Karpas-422 (cell line): ENCODE results near the gene E2F6. TPM values are rescaled to one million over a fixed set of nuclear protein-coding genes. Genes with fewer than 3 reads are reported as not detected.

Source experiments
- DNase-seq: peaks from one replicate; pipeline ENCODE4 v3.0.0-alpha.2; 2015
- H2AFZ ChIP-seq: fragments of 200-600 bp; sonication (generic); 2 replicates; pipeline ENCODE4 v1.6.1; 2014; ENCODE audit warnings: antibody characterized with exemption, low read length, mixed read lengths
- H3K27ac ChIP-seq: fragments of 200-600 bp; sonication (generic); 2 replicates; pipeline ENCODE4 v1.5.1; 2014; ENCODE audit warnings: mild to moderate bottlenecking, low read length, moderate library complexity
- H3K27me3 ChIP-seq: fragments of 200-600 bp; sonication (generic); 2 replicates; pipeline ENCODE4 v1.6.1; 2014; ENCODE audit warnings: low read length, mixed read lengths
- H3K36me3 ChIP-seq: fragments of 200-600 bp; sonication (generic); 2 replicates; pipeline ENCODE4 v1.6.1; 2014; ENCODE audit warnings: low read length, mixed read lengths; ENCODE audit not compliant: insufficient read depth
- H3K4me1 ChIP-seq: fragments of 200-600 bp; sonication (generic); 2 replicates; pipeline ENCODE4 v1.6.1; 2014; ENCODE audit warnings: mild to moderate bottlenecking, low read length, mixed read lengths
- H3K4me2 ChIP-seq: fragments of 200-600 bp; sonication (generic); 2 replicates; pipeline ENCODE4 v1.6.1; 2014; ENCODE audit warnings: low read length, low read depth, mild to moderate bottlenecking; ENCODE audit not compliant: poor library complexity, severe bottlenecking
- H3K4me3 ChIP-seq: fragments of 200-600 bp; sonication (generic); 2 replicates; pipeline ENCODE4 v1.5.1; 2014; ENCODE audit warnings: mild to moderate bottlenecking, antibody characterized with exemption, low read length, mixed read lengths
- H3K79me2 ChIP-seq: fragments of 200-600 bp; sonication (generic); 2 replicates; pipeline ENCODE4 v1.6.1; 2014; ENCODE audit warnings: mild to moderate bottlenecking, low read length, mixed read lengths
- H3K9ac ChIP-seq: fragments of 200-600 bp; sonication (generic); 2 replicates; pipeline ENCODE4 v1.6.0; 2014; ENCODE audit warnings: low read length
- H3K9me2 ChIP-seq: fragments of 200-600 bp; sonication (generic), shearing (Covaris generic); replicated peaks from 2 replicates; pipeline ENCODE4 v1.6.0; 2014; ENCODE audit warnings: mild to moderate bottlenecking, low read length, moderate library complexity; ENCODE audit not compliant: insufficient read depth
- H3K9me3 ChIP-seq: fragments of 300-700, 200-600 bp; sonication (generic); 2 replicates; pipeline ENCODE4 v1.6.1; 2014; ENCODE audit warnings: low read length, mixed read lengths
- H4K20me1 ChIP-seq: fragments of 200-600 bp; sonication (generic); 2 replicates; pipeline ENCODE4 v1.6.1; 2014; ENCODE audit warnings: mild to moderate bottlenecking, antibody characterized with exemption, low read length, low read depth; ENCODE audit not compliant: insufficient read depth
- total RNA-seq: library from RNA; depleted of rRNA; stranded (reverse); fragments of >200 nt; shearing (Covaris generic); gene quantifications from 2 replicates; pipeline ENCODE4 v1.2.3, GENCODE V29; 2014; ENCODE audit warnings: low replicate concordance

The E2F6 gene
- total RNA-seq, 1 experiment from 2014 or later = 11.5 TPM

DNA sequence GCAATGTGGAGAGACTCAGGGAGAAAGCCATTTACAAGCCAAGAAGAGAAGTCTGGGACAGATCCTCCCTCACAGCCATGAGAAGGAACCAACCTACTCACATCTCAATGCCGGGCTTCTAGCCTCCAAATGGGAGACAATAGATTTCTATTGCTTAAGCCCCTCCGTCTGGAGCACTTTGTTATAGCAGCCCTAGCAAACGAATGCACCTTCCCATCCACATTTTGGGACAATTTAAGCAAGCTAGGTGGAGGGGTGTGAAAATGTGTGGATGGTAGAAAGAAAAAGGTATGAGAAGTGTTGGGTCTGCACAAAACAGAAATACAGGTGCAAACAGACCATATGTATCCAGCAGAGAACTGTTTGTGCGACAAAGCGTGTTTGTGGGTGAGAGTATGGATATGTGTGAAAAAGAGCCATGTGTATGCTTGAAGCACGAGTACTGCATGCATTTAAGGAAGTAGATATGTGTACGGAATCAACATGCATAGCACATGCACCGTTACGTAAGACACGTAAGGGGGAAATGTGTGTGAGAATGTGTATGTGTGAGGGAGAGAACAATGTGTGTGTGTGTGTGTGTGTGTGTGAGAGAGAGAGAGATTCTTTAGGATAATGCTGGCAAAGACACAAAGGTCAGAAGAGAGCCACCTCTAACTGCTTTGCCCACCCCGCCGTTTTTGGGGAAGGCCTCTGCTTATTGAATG lies 13.1 kb upstream of the E2F6 start:
- Histone ChIP-seq H2AFZ (no peak overlapping the region), H3K79me2 (peaks cover 5% of the 10 kb centered on the region), H3K9me2 (no peaks in the 10 kb centered on the region), H3K27ac (no peak overlapping the region), H3K27me3 (no peaks in the 10 kb centered on the region), H3K4me1 (peaks cover 21% of the 10 kb centered on the region), H3K9ac (no peak overlapping the region), H4K20me1 (0 out of 2 replicates have a peak, but pooled peaks cover 5% of the 10 kb centered on the region), H3K9me3 (no peaks in the 10 kb centered on the region), H3K4me3 (no peak overlapping the region), H3K4me2 (peak overlapping the region; percentile 9), H3K36me3 (no peaks in the 10 kb centered on the region)
- DNase-seq = no peak

DNA sequence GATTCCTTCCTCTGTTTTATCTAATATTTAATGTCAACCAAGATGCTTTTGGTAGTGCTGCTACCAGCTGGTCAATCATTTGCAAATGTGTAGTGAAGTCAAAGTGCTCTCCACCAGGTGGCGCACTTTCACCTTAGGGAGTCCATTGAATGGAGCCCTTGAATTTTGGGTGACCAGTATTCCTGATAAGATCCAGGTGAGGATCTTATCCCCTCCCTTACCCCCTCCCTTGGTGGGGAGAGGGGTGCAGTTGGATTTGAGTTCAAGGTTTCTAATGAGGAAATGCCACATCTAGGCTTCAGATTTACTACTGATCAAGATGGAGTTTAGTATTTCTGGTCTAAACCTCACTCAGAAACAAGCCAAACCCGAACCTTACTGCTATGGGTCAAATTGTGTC lies 12.0 kb upstream of the E2F6 start:
- peak overlapping the region; percentile 18; the same call in 1 of the 2 replicates for H3K9ac ChIP-seq
- H3K4me3 ChIP-seq = no peak overlapping the region
- peaks cover 21% of the 10 kb centered on the region for H3K4me1 ChIP-seq
- H3K79me2 ChIP-seq = peaks cover 5% of the 10 kb centered on the region
- no peaks in the 10 kb centered on the region for H3K36me3 ChIP-seq
- H2AFZ ChIP-seq = no peak overlapping the region
- 0 out of 2 replicates have a peak, but pooled peaks cover 5% of the 10 kb centered on the region for H4K20me1 ChIP-seq
- peak; percentile 92 for DNase-seq
- H3K27me3 ChIP-seq = no peaks in the 10 kb centered on the region
- no peak overlapping the region for H3K27ac ChIP-seq
- H3K9me3 ChIP-seq = no peaks in the 10 kb centered on the region
- peak overlapping the region; percentile 9 for H3K4me2 ChIP-seq
- no peaks in the 10 kb centered on the region for H3K9me2 ChIP-seq

- H3K79me2 ChIP-seq = peaks cover 9% of the 10 kb centered on the region
- H3K9me3 ChIP-seq = no peaks in the 10 kb centered on the region
- 0 out of 2 replicates have a peak, but pooled peaks cover 5% of the 10 kb centered on the region for H4K20me1 ChIP-seq
- H3K9ac ChIP-seq = no peak overlapping the region
- H2AFZ ChIP-seq = no peak overlapping the region
- H3K9me2 ChIP-seq = no peaks in the 10 kb centered on the region
- H3K27me3 ChIP-seq = no peaks in the 10 kb centered on the region
- no peak overlapping the region for H3K4me3 ChIP-seq
- H3K36me3 ChIP-seq = no peaks in the 10 kb centered on the region
- H3K27ac ChIP-seq = no peak overlapping the region
- H3K4me1 ChIP-seq = peaks cover 19% of the 10 kb centered on the region
- DNase-seq = no peak
- H3K4me2 ChIP-seq = no peak overlapping the region
These were observed 7.9 kb upstream of the E2F6 start for GRCh38 chr2:11473659-11474433.

DNA sequence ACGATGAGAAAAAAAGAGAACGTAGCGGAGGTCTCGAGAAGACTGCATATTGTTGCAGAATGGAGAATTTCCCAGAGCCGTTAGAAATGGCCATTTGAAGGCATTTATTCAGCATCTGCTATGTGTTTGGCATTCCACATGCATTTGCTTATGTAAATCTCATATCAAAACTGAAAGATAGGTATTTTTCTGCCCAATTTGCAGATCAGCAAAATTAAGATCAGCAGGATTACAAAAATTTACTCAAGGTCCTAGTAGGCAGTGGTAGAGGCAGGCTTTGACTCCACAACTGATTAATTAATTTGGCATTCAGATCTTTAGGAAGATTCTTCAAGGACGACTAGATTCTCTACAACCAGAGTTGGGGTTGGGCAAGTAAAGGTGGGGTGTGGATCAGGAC lies 1.8 kb upstream of the E2F6 start:
- Histone ChIP-seq H3K36me3 (peaks cover 10% of the 10 kb centered on the region; the same call in 1 of the 2 replicates), H3K9me2 (no peaks in the 10 kb centered on the region), H2AFZ (no peak overlapping the region), H3K4me1 (peaks cover 34% of the 10 kb centered on the region), H3K9ac (no peak overlapping the region), H3K4me3 (no peak overlapping the region), H3K9me3 (no peaks in the 10 kb centered on the region), H3K4me2 (peak overlapping the region; percentile 33), H3K27ac (no peak overlapping the region), H4K20me1 (no peaks in the 10 kb centered on the region), H3K79me2 (peaks cover 56% of the 10 kb centered on the region), H3K27me3 (no peaks in the 10 kb centered on the region)
- DNase-seq = no peak

- H3K36me3 ChIP-seq = peaks cover 10% of the 10 kb centered on the region; the same call in 1 of the 2 replicates
- H3K9me3 ChIP-seq = no peaks in the 10 kb centered on the region
- H3K9me2 ChIP-seq = no peaks in the 10 kb centered on the region
- no peak overlapping the region for H2AFZ ChIP-seq
- H3K4me1 ChIP-seq = peaks cover 35% of the 10 kb centered on the region
- peak overlapping the region; percentile 77 for H3K4me3 ChIP-seq
- no peak overlapping the region for H3K27ac ChIP-seq
- peak overlapping the region; percentile 80 for H3K9ac ChIP-seq
- peak overlapping the region; percentile 90 for H3K4me2 ChIP-seq
- H3K27me3 ChIP-seq = no peaks in the 10 kb centered on the region
- peaks cover 62% of the 10 kb centered on the region for H3K79me2 ChIP-seq
- no peak for DNase-seq
- no peaks in the 10 kb centered on the region for H4K20me1 ChIP-seq
These were observed 1.2 kb upstream of the E2F6 start for GRCh38 chr2:11467129-11467649.

- H2AFZ ChIP-seq = peak overlapping the region; percentile 64
- peaks cover 69% of the 10 kb centered on the region for H3K79me2 ChIP-seq
- no peak overlapping the region; the same call in 1 of the 2 replicates for H3K27ac ChIP-seq
- no peaks in the 10 kb centered on the region for H3K9me3 ChIP-seq
- H3K4me3 ChIP-seq = peak overlapping the region; percentile 77
- peak overlapping the region; percentile 90 for H3K4me2 ChIP-seq
- no peaks in the 10 kb centered on the region for H3K27me3 ChIP-seq
- peaks cover 10% of the 10 kb centered on the region; the same call in 1 of the 2 replicates for H3K36me3 ChIP-seq
- H3K9me2 ChIP-seq = no peaks in the 10 kb centered on the region
- H3K4me1 ChIP-seq = peaks cover 35% of the 10 kb centered on the region
- DNase-seq = peak; percentile 55
- H4K20me1 ChIP-seq = no peaks in the 10 kb centered on the region
- peak overlapping the region; percentile 80 for H3K9ac ChIP-seq
These were observed 557 bp upstream of the E2F6 start for GRCh38 chr2:11466307-11467128.

DNA sequence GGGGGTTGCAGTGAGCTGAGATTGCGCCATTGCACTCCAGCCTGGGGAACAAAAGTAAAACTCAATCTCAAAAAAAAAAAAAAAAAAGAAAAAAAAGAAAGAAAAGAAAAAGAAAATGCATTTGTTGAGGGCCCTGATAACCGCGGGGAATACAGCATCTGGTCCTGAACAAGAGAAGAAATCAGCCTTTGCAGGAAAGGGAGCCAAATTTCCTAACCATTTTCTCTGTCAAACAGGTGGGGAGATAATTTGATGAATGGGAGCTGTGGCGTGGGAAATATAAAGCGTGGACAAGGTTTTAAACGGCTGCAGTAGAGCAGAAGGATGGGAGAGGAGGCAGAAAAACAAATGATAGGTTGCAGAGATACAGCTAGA lies 864 bp downstream of the E2F6 start:
- H3K79me2 ChIP-seq = peaks cover 83% of the 10 kb centered on the region
- peaks cover 38% of the 10 kb centered on the region for H3K4me1 ChIP-seq
- no peaks in the 10 kb centered on the region for H3K9me2 ChIP-seq
- H4K20me1 ChIP-seq = no peaks in the 10 kb centered on the region
- H3K27me3 ChIP-seq = no peaks in the 10 kb centered on the region
- H2AFZ ChIP-seq = peak overlapping the region; percentile 64; the same call in 1 of the 2 replicates
- H3K4me2 ChIP-seq = peak overlapping the region; percentile 90
- no peak for DNase-seq
- peak overlapping the region; percentile 80 for H3K9ac ChIP-seq
- H3K4me3 ChIP-seq = peak overlapping the region; percentile 77
- H3K27ac ChIP-seq = no peak overlapping the region
- H3K9me3 ChIP-seq = no peaks in the 10 kb centered on the region
- peaks cover 10% of the 10 kb centered on the region; the same call in 1 of the 2 replicates for H3K36me3 ChIP-seq
